ENCODE results near the gene DDX24.

DDX24 gene

DNA sequence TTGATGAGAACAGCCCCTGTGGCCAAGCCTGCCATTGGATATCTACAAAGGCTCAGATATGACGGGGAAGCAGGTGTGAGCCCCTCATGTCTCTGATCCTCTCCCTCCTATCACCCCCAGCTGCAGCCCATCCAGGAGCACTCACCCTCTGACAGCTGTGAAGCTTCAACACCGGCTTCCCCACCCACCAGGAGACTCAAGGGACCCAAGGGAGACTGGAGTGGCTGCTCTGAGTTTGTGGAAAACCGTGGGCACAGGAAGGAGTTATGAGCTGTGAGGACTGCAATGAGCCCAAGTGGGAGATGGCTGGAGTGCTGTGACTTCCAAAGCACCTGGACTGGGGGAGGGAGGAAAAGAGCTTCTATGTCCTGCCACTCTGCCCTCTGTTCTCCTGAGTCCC, 40.5 kb upstream of the DDX24 start:
- DNase-seq (ENCODE audit: low read depth): no peak
- TF ChIP-seq, protein P1, sequence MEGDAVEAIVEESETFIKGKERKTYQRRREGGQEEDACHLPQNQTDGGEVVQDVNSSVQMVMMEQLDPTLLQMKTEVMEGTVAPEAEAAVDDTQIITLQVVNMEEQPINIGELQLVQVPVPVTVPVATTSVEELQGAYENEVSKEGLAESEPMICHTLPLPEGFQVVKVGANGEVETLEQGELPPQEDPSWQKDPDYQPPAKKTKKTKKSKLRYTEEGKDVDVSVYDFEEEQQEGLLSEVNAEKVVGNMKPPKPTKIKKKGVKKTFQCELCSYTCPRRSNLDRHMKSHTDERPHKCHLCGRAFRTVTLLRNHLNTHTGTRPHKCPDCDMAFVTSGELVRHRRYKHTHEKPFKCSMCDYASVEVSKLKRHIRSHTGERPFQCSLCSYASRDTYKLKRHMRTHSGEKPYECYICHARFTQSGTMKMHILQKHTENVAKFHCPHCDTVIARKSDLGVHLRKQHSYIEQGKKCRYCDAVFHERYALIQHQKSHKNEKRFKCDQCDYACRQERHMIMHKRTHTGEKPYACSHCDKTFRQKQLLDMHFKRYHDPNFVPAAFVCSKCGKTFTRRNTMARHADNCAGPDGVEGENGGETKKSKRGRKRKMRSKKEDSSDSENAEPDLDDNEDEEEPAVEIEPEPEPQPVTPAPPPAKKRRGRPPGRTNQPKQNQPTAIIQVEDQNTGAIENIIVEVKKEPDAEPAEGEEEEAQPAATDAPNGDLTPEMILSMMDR (IDR thresholded peaks at IDR 0.05; ENCODE audit: insufficient read depth, low read depth, low read length, missing control alignments): no peak
- H3K4me3 ChIP-seq (ENCODE audit: low read depth, low read length): no peak overlapping the region

DNA sequence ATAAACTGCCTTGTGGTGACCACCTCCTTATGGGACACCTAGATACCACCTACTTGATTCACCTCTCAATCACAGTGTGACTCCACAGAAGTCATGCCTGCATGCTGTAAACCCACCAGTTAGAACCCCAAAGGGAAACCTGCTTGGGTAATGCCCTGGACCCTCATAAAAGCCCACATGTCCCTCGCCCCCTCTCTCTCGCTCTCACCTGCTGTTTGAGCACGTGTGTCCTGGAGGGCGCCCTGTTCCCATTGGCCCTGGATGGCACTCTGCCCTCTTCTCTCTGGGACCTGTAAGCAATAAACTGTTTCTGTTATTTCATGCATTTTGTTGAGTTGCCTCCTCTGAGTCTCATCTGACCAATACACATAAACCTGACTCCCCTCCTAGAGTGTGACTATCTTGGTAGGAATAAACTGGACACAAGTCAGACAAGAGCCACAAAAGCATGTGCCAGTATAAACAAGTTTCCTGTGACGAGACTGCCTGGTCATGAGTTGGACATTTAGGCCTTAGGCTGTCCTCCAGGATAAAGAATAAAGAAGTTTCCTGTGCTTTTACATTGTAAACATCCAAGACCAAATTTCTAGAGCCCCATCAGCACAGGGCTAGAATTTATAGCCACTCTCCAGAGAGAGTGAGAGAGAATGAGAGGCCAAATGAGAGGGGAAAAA, 39.8 kb upstream of the DDX24 start:
- TF ChIP-seq, protein P1 (IDR thresholded peaks at IDR 0.05; ENCODE audit: insufficient read depth, low read depth, low read length, missing control alignments): no peak
- DNase-seq (ENCODE audit: low read depth): no peak
- no peak overlapping the region for H3K4me3 ChIP-seq (ENCODE audit: low read depth, low read length)

DNA sequence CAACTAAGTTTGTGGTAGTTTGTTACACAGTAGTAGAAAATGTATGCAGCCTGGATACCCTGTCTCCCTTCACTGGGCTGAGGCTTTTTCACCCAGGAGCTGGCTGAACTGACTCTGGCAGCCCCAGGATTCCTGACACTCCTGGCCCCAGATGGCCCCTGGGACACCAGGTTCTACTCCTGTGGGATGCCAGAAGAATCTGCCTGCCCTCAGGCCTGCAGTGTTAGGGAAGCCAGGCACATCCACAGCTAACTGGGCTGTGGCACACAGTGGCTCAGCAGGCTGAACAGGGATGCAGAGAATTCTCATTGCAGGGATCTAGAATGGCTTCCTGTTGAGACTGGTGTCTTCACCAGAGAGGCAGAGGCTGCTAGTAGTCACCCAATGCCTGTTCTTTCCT, 38.1 kb upstream of the DDX24 start:
- H3K4me3 ChIP-seq (ENCODE audit: low read depth, low read length): no peak overlapping the region
- no peak for DNase-seq (ENCODE audit: low read depth)
- TF ChIP-seq, protein P1 (IDR thresholded peaks at IDR 0.05; ENCODE audit: insufficient read depth, low read depth, low read length, missing control alignments): no peak

DNA sequence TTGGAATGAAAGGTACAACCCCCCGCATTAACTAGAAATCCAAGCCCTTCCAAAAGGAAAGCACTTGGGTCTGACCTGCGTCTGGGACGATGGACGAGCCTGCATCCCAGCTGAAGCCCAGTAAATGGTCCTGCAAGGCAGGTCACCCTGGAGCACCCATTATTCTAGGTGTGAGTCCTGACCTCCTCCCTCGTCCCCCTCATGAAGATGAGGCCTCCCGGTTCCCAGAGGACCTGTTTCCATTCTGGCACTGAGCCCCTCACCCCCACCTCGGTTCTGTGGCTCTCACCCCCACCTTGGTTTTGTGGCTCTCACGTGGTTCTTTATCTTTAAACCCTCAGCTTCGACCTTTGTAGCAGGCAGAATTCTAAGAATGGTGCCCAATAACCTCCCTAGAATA, 36.9 kb upstream of the DDX24 start:
- TF ChIP-seq, protein P1 (IDR thresholded peaks at IDR 0.05; ENCODE audit: insufficient read depth, low read depth, low read length, missing control alignments): no peak
- H3K4me3 ChIP-seq (ENCODE audit: low read depth, low read length): no peak overlapping the region
- DNase-seq (ENCODE audit: low read depth): no peak

DNA sequence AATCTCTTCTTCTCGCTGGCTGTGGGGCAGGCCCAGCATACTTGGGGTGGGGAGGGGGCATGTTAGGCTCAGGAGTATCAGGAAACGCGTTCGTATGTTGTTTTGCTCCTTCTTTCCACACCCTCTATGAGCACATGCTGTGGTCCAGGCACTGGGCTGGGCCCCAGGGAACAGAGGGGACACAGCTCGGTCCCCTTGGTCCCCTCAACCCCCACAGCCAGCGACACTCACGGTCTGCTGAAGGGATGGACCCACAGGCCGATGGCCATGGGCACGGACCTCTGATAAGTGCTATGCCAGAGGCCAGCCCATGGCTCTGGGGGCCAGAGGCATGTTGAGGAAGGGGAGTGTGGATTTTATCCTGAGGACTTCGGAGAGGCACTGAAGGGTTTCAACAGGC, 35.7 kb upstream of the DDX24 start:
- no peak for DNase-seq (ENCODE audit: low read depth)
- H3K4me3 ChIP-seq (ENCODE audit: low read depth, low read length): no peak overlapping the region
- TF ChIP-seq, protein P1 (IDR thresholded peaks at IDR 0.05; ENCODE audit: insufficient read depth, low read depth, low read length, missing control alignments): no peak

DNA sequence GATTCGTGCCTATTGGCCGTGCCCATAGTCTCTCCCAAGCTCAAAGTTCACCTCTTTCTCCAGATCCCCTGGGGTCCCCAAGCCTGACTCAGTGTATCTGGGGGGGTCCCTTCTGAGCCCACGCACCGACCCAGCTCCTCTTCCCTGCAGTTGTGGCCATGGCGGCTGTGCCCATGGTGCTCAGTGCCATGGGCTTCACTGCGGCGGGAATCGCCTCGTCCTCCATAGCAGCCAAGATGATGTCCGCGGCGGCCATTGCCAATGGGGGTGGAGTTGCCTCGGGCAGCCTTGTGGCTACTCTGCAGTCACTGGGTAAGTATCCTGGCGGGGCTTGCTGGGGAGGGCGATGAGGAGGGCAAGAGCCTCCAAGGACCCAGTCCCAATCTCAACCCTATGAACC, 34.6 kb upstream of the DDX24 start:
- TF ChIP-seq, protein P1 (IDR thresholded peaks at IDR 0.05; ENCODE audit: insufficient read depth, low read depth, low read length, missing control alignments): no peak
- DNase-seq (ENCODE audit: low read depth): no peak
- H3K4me3 ChIP-seq (ENCODE audit: low read depth, low read length): no peak overlapping the region

DNA sequence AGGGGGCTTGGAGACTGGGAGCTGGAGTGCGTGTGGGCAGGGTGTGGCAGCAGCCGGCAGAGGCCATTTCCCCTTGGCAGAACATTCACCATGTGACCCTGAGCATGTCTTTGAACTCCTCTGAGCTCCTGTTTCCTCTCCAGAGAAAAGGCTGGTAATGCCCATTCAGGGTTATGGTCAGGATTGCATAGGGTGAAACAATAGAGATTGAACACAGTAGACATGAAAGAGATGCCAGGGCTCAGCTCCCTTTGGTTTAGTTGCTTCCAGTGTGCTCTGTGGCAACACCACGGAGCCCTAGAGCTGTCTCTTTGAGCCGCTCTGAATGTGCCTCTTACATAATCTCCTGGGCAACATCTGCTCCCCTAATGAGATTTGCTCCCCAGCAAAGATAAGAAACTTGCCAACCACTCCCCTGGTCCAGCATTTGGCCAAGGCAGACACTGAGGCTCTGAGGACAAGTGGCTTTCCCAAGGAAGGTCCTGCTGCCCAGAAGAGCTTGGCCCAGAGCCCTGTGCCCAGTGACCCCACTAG, 34.1 kb upstream of the DDX24 start:
- DNase-seq (ENCODE audit: low read depth): no peak
- H3K4me3 ChIP-seq (ENCODE audit: low read depth, low read length): no peak overlapping the region
- TF ChIP-seq, protein P1 (IDR thresholded peaks at IDR 0.05; ENCODE audit: insufficient read depth, low read depth, low read length, missing control alignments): no peak

Data from GM12865 (cell line).